NCI-H1105 (cell line): ENCODE results near the gene MYO15A.

Experiments
- DNase-seq: peaks from one replicate; lab custom pipeline; 2025; lab: John Stamatoyannopoulos, UW

Gene MYO15A, protein sequence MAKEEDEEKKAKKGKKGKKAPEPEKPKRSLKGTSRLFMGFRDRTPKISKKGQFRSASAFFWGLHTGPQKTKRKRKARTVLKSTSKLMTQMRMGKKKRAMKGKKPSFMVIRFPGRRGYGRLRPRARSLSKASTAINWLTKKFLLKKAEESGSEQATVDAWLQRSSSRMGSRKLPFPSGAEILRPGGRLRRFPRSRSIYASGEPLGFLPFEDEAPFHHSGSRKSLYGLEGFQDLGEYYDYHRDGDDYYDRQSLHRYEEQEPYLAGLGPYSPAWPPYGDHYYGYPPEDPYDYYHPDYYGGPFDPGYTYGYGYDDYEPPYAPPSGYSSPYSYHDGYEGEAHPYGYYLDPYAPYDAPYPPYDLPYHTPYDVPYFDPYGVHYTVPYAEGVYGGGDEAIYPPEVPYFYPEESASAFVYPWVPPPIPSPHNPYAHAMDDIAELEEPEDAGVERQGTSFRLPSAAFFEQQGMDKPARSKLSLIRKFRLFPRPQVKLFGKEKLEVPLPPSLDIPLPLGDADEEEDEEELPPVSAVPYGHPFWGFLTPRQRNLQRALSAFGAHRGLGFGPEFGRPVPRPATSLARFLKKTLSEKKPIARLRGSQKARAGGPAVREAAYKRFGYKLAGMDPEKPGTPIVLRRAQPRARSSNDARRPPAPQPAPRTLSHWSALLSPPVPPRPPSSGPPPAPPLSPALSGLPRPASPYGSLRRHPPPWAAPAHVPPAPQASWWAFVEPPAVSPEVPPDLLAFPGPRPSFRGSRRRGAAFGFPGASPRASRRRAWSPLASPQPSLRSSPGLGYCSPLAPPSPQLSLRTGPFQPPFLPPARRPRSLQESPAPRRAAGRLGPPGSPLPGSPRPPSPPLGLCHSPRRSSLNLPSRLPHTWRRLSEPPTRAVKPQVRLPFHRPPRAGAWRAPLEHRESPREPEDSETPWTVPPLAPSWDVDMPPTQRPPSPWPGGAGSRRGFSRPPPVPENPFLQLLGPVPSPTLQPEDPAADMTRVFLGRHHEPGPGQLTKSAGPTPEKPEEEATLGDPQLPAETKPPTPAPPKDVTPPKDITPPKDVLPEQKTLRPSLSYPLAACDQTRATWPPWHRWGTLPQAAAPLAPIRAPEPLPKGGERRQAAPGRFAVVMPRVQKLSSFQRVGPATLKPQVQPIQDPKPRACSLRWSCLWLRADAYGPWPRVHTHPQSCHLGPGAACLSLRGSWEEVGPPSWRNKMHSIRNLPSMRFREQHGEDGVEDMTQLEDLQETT (N-terminal part only)

DNA sequence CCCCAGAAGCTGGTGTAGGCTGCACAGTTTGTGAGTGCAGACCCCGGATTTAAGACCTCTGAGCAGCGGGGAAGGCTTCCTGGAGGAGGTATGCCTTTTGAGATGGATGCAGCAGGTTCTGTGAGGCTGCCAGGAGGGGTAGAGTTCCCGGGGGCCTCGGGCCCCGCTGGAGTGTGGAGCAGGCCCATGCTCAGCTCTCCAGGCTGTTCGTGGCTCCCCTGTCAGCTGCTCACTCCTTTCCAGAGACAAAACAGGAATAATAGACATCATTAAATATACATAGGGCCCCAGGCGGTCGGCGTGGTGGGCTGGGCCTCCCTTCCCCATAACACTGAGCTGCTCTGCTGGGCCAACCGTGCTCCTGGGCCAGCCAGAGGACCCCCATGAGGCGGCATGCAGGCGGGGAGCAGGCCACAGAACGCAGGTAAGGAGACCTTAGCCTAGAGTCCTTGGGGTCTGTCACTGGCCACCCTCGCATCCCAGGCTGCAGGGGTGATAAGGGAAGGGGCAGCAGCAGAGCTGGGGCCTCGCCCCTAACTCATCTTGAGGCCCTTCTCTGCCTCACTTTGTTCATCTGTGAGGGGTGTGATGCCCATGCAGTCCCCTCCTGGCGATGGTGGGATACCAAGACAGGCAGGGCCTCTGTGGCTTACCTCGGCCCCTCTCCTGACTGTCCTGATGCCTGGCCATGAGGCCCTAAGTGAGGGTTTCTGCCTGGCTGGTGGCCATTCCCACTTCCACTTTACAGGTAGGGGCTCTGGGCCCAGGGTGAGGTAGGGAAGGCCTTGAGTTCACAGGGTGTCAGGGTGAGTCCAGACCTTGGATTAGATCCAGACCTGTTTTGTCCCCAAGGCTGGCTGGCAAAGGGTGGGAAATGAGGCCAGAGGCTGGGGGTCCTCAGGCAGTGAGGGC is at the start of gene MYO15A:
TSS of gene MYO15A (plus strand) at position 356 of the 912 bp plus-strand sequence. CDS start 10,045 bp downstream, outside the sequence.
- DNase-seq, result no peak

DNA sequence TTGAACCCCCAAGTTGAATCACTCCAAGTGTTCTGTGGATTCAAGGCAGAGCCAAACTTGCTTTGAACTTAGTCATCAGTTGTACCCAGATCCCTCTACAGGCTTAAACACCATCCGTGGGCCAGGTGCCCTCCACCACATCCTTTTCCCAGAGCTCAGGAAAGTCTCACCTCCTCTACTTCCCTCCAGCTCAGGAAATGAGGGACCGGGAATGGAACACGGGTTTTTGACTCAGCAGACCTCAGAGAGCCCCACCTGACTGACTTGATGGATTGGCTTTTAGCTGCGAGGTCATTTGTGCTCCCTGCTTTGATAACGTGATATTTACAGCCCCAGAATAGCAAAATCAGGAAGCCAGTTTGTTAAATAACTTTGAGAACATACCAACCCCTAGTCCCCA is 49.3 kb upstream of the MYO15A start:
- no peak for DNase-seq

DNA sequence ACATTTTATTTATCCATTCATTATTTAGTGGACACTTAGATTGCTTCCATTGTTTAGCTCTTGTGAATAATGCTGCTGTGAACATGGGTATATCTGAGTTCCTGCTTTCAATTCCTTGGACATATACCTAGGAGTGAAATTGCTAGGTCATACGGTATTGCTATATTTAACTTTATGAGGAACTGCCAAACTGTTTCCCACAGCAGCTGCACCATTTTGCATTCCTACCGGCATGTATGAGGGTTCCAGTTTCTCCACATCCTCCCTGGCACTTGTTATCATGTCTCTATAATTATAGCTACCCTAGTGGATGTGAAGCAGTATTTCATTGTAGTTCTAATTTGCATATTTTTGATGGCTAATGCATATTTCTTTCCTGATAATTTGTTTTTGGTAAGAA is 44.5 kb upstream of the MYO15A start:
- no peak for DNase-seq

DNA sequence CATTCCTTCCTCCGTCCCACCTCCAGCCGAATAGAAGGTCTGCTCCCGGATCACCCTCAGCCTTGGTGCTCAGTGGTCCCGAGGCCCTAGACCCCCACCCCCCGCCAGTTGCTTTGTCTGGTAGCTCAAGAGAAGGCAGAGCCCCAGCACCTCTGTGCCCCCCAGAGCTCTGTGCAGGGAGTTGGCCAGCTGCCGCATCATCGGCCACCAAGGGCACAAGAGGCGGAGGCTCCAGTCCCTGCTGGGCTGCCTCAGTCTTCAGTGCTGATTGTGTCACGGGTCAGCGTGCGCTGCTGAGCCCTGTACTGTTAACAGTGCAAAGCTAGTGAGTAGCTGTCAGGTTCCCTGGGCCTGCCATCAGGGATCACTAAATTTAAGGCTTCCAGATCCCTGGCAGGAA is 43.0 kb upstream of the MYO15A start:
- DNase-seq, result no peak

DNA sequence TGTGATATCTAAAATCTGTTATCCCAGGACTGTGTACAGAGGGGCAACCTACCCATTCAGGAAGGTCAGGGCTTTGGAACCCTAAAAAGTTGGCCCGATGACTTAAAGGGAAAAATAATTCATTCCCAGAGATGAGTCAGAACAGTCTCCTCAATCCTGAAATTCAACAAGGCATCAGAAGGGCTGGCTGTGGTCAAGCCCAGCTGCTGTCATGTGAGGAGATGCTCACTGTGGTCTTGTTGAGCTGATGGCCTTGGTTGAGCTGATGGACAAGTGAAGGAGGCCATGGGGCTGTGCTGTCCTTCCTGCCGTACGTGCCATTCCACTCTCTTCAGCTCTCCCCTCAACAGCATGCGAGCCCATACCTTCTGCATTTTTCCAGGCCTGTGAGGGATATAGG is 41.7 kb upstream of the MYO15A start:
- DNase-seq, result no peak

DNA sequence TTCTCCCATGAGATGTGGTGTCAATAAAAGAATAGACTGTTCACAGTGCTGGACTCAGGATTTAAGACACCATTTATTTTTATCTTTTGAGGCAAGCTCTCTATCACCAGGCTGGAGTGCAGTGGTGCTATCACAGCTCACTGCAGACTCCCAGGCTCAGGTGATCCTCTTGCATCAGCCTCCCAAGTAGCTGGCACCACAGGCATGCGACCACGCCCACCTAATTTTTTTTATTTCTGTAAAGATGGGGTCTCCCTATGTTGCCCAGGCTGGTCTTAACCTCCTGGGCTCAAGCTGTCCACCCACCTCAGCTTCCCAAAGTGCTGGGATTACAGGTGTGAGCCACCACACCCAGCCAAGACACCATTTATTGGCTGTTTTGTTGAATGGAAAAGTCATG is 39.5 kb upstream of the MYO15A start:
- DNase-seq, result no peak

DNA sequence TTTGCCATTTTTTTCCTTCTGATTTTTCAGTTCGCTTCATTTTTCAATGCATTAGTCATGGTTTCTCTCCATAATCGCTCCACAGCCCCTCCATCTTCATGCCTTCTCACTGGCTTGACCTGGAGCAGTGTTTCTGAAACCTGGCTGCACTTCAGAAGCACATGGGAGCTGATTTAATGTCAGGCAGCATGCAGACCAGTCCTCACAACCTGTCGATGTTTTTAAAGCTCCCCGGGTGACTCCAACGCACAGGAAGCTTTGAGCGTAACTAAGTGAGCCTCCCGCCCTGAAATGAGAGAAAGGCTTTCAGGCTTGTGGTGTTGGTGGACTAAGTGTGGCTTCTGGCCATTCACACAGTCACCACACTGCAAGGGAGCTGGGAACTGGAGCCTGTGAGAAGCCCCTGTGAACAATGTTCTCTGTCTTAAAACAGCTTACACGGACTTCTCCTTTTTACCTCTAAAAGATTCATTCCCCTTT is 37.7 kb upstream of the MYO15A start:
- DNase-seq, result no peak

DNA sequence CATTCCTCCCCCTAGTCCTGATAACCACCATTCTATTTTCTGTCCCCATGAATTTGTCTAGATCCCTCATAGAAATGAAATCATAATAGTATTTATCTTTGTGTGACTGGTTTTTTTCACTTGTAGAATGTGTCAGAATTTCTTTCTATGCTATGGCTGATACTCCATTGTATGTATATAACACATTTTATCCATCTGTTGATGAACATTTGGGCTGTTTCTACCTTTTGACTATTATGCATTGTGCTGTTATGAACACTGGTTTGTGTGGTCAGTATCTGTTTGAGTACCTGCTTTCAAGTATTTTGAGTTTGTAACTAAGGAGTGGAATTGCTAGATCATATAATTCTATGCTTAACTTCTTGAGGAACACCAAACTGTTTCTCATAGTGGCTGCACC is 36.8 kb upstream of the MYO15A start:
- no peak for DNase-seq

DNA sequence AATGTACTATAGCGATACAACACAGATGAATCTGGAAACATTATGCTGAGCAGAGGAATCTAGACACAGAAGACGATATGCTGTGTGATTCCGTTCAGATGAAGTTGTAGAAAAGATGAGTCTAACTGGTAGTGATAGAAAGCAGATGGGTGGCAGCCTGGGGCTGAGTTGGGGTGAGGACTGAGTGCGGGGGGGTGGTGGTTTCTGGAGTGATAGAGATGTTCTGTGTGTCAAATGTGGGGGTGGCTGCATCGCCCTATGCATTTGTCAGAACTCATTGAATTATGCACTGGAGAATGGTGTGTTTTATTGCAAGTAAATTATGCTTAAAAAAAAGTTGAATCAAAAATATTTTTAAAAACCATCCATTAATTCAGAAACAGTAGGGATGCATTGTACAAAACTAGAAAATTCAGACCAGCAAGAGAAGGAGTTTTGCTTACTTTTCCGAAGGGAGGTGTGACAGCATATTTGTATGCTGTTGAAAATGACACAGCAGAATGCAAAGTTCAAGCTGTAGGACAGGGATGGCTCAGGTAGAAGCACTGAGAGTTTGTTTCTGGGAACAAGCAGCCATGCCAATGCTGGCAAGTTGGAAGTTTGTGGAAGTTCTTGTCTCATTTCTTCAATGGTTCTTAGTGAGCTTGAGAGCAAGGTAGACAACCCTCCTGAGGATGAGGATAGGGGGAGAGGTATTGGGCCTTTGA is 33.8 kb upstream of the MYO15A start:
- DNase-seq, result no peak

DNA sequence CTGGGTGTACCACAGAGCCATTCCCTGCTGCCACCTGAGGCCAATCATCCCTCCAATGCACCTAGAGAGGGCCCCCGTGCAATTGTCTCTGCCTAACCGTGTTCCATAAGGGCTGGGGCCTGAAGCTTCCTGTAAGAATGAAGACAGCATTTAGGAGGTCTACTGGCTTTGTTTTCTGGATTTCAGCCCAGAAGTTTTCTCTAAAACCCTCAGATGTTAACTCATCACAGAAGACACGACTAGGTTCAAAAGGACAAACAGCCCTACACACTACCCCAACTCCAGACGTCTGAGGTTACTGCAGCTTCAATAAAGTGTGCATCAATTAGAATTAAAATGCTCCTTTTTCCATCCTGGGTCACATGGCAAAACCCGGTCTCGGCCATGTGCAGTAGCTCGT is 31.6 kb upstream of the MYO15A start:
- no peak for DNase-seq

DNA sequence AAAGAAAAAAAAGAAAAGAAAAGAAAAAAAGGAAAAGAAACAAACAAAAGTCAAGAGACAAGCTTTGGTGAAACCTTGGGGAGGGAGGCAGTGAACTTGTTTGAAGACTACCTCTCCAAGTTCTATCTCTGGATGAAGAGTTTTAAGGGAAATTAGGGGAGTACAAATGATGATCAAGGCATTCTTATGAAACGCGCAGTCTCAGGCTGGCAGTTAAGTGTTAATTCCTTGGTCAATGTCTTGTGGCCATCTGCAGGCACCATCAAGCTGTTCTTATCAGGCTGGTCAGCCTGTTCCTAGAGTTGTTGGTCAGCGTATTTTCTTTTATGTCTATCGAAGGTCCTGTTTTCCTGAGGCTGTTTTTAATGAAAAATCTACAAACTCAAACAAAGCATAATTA is 29.0 kb upstream of the MYO15A start:
- DNase-seq, result no peak

DNA sequence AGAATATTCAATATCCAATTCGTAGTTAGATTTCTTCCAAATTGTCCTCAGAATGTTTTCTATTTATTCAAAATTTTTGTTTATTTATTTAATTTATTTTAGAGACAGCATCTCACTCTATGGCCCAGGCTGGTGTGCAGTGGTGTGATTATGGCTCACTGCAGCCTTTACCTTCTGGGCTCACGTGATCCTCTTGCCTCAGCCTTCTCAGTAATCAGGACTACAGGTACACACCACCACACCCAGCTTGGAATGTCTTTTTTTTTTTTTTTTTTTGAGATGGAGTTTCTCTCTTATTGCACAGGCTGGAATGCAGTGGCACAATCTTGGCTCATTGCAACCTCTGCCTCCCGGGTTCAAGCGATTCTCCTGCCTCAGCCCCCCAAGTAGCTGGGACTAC is 24.3 kb upstream of the MYO15A start:
- no peak for DNase-seq

DNA sequence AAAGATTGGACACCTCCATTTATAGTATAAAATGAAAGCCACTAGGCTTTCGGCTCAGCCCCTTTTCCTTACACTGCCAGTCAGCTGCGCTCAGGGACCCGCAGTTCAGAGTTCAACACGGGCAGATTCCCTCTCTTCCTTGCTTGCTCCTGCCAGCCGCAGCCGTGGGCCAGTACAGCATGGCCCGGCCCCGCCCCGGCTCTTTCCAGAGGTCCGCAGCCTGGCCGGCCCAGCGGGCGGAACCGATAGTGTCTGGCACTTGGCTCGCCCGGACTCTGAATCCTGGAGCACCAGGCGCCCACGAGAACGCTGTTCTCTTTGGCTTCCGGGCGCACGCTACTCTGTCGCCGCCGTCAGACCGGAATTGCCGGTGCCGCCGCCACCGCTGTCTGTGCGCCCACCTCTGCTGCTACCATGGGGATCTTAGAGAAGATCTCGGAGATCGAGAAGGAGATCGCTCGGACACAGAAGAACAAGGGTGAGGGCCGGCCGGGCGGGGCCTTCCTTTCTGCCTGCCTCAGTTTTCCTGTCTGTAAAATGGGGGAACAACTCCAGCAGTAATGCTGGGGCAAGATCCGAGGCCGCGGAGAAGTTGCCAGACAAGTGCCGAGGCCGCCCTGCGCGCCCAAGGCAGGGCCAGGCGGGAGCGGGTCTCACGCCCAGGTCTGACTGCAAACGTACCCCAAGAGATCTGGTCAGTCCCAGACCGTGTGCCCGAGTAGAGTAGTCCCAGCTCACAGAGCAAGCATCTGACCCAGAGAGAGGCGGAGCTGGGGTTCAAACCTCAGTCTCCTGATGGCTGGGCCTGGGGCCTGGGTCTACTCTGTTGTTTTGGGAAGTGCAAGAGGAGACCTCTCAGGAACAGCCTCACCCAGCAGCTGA is 20.7 kb upstream of the MYO15A start, which contains the start of gene DRG2:
TSS of gene DRG2 (plus strand) at position 339 of the 882 bp plus-strand sequence. CDS start at position 415, 76 bp downstream.
- DNase-seq, result no peak

DNA sequence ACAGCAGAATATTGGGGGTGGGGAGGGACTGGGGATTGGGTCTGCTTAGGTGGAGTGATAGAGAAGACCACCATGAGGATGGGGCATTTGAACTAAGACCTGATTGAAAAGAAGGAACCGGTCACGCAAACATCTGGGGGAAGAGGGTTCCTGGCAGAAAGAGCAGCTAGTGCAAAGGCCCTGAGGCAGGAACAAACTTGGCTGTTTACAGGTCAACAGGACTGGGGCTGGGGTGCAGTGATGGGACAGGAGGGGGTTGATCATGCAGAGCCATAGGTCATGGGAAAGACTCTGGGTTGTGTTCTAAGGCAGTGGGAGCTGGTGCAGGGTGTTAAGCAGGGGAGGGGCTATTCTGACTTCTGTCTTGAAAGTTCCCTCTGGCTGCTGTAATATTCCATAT is 18.9 kb upstream of the MYO15A start:
- DNase-seq, result no peak

DNA sequence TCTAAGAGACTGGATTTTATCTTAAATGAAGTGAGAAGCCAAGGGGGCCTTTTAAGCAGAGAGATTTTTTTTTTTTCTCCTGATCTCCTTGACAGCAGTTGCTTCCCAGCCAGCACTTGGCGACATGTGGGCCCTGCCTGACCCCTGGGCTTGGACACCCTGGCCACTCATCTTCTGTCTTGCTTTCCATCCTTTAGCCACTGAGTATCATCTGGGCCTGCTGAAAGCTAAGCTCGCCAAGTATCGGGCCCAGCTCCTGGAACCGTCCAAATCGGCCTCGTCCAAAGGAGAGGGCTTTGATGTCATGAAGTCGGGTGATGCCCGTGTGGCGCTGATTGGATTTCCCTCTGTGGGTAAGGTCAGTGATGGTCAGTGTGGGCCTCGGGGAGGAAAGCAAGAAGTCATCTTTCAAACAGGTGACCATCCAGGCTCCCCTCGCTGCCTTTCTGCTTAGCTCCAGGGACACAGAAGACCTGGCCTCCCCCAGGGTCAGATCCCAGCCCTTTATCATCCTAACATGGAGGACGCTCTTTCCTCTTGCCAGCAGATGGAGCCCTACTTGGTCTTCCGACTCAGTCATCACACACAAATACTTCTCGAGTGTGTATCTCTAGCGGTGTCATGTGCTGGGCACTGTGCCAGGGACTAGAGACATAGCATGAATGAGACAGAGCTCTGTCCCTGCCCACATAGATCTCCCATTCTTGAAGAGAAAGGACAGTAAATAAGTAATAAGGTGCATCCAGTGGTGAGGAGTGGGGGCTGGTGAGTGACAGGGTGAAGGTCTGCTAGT is 14.7 kb upstream of the MYO15A start:
- DNase-seq, result no peak

DNA sequence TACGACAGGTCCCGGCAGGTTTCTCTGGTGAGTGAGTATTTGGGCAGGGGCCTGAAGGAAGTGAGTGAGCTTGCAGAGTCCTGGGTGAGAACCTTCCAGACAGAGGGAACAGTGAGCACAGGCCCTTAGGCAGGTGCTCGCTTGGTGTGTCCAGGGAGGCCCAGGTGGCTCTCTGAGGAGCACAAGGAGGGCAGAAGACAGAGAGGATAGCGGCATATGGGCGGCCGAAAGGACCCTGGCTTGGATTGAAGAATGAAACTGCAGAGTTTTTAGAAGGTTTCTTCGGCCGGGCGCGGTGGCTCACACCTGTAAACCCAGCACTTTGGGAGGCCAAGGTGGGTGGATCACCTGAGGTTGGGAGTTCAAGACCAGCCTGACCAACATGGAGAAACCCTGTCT is 14.1 kb upstream of the MYO15A start:
- DNase-seq, result no peak

DNA sequence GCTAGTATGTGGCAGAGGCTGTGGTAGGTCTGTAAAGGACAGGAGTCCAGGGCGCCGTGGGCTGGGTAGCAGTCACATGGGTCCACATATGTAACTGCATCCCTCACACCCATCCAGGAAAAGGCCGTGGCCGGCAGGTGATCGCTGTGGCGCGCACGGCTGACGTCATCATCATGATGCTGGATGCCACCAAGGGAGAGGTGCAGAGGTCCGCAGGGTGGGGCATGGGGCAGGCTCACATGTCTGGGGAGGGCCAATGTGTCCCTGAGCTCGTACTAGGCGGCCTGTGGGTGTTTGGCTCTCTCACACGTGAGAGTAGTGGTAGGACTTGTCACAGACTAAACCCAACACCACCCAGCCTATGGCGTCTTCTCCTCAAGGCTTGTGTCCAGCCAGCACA is 9.0 kb upstream of the MYO15A start:
- no peak for DNase-seq

DNA sequence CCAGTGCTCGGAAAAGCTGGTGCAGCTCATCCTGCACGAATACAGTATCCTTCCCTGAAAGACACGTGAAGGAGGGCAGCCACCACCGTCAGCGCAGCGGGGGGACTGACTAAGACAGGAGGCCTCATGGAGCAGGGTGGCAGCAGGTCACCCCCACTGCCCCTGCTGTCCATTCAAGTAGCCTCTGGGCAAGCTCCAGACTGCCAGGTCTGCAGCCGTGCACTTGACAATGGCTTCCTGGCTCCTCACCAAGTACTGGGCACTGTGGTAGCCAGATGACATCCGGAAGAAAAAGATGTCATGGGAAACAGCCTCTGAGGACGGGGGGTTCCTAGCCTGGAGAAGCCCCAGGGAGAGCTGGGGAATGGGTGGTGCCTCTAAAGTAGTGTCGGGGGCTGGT is 7.9 kb upstream of the MYO15A start:
- no peak for DNase-seq

DNA sequence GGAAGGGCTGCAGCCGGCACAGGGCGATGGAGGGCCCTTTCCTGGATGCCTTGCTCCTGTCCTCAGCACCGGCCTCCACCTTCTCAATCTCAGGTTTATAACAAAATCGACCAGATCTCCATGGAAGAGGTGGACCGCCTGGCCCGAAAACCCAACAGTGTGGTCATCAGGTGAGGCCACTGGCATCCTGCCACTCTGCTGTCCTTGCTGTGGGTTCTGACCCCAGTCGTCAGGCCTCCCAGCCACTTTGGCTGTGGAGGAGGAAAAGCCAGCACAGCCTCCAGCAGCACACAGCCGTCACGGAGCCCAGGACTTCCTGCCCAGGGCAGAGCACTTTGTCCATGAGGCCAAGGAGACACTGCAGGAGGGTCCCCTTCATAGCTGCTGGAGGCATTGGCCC is 6.7 kb upstream of the MYO15A start:
- DNase-seq, result no peak
